HCT116 (cell line): ENCODE results near the gene PTPRA. TPM values are rescaled to one million over a fixed set of nuclear protein-coding genes. Genes with fewer than 3 reads are reported as not detected.

Experiments used
- ATAC-seq: fragments of 200-7000 bp; cut with Tn5 transposase; 2 replicates; pipeline ENCODE4 v1.9.1; 2020; ENCODE audit warnings: mild to moderate bottlenecking, moderate library complexity
- BruUV-seq: library from RNA; stranded (reverse); fragments of 400-500 nt; replicated peaks from 2 replicates; lab custom pipeline; 2021; lab: Mats Ljungman, UMichigan
- CTCF ChIA-PET: fragments of 300-600 bp; sonication (Branson Sonifier 250); formaldehyde crosslinking; loops from one replicate; lab custom pipeline; 2021; ENCODE audit warnings: antibody characterized with exemption; lab: Charles Lee
- POLR2A ChIA-PET: fragments of 300-600, 350-600 bp; sonication (Branson Sonifier 250); formaldehyde crosslinking; loops from one replicate; lab custom pipeline; 2021; ENCODE audit warnings: antibody characterized with exemption; lab: Charles Lee
- RAD21 ChIA-PET, 2 experiments: fragments of 300-600 bp; sonication (Branson Sonifier 250); formaldehyde crosslinking; loops; one replicate each; lab custom pipeline; 2023; ENCODE audit warnings: low total read pairs in 2 of 2; ENCODE audit not compliant: uncharacterized antibody in 2 of 2, unreplicated experiment in 2 of 2, low non-redundant PET in 1 of 2; lab: Charles Lee
- DNase-seq: peaks from one replicate; pipeline ENCODE4 v3.0.0-alpha.2; 2010; ENCODE audit warnings: low read depth, low spot score
- H2AFZ ChIP-seq: fragments of 200-600 bp; shearing (Covaris generic), sonication (generic); 2 replicates; pipeline ENCODE4 v1.6.1; 2017; ENCODE audit warnings: low read depth, mixed run types, mixed read lengths, antibody characterized with exemption, low read length; ENCODE audit not compliant: poor library complexity, severe bottlenecking
- H3K27ac ChIP-seq: 2 replicates; pipeline ENCODE4 v1.5.1; 2012; ENCODE audit warnings: low read depth, low read length
- H3K27me3 ChIP-seq: fragments of 200-600 bp; sonication (generic); 2 replicates; pipeline ENCODE4 v1.6.1; 2016; ENCODE audit warnings: mixed run types, low read length, mixed read lengths; ENCODE audit not compliant: insufficient read depth
- H3K36me3 ChIP-seq, 2 experiments: fragments of 200-500 bp in 1 of 2; fragments of 200-600 bp in 1 of 2; sonication (Bioruptor generic) in 1 of 2; sonication (generic) in 1 of 2; 2 replicates each; pipeline versions ENCODE4 v1.5.1 to v1.6.1; 2014 to 2016; ENCODE audit warnings: low read length in 2 of 2, inconsistent platforms in 1 of 2, mixed read lengths in 1 of 2, mixed run types in 1 of 2; ENCODE audit not compliant: insufficient read depth in 2 of 2, control insufficient read depth in 1 of 2
- H3K4me1 ChIP-seq, 2 experiments: fragments of 200-600 bp in 1 of 2; sonication (generic) in 1 of 2; 2 replicates each; pipeline versions ENCODE4 v1.5.1 to v1.6.1; 2012 to 2017; ENCODE audit warnings: low read length in 2 of 2, inconsistent platforms in 1 of 2, mild to moderate bottlenecking in 1 of 2, mixed read lengths in 1 of 2, mixed run types in 1 of 2, moderate library complexity in 1 of 2; ENCODE audit not compliant: insufficient read depth in 2 of 2, control insufficient read depth in 1 of 2
- H3K4me2 ChIP-seq: fragments of 200-600 bp; sonication (generic); 2 replicates; pipeline ENCODE4 v1.6.1; 2017; ENCODE audit warnings: mixed run types, low read length, mixed read lengths
- H3K4me3 ChIP-seq, 2 experiments: fragments of 200-600 bp in 1 of 2; sonication (generic) in 1 of 2; replicated peaks in 1 of 2; 2 replicates each; pipeline ENCODE4 v1.5.1; 2011 to 2016; ENCODE audit warnings: low read length in 2 of 2, control low read depth in 1 of 2, low read depth in 1 of 2, mild to moderate bottlenecking in 1 of 2, mixed read lengths in 1 of 2, mixed run types in 1 of 2
- H3K79me2 ChIP-seq: fragments of 200-600 bp; sonication (generic); 2 replicates; pipeline ENCODE4 v1.6.1; 2017; ENCODE audit warnings: mild to moderate bottlenecking, mixed run types, low read length, moderate library complexity, mixed read lengths; ENCODE audit not compliant: insufficient read depth
- H3K9ac ChIP-seq: fragments of 200-600 bp; sonication (generic); 2 replicates; pipeline ENCODE4 v1.6.1; 2016; ENCODE audit warnings: low read length, mixed read lengths
- H3K9me2 ChIP-seq: fragments of 200-600 bp; sonication (generic), shearing (Covaris generic); 2 replicates; pipeline ENCODE4 v1.6.1; 2017; ENCODE audit warnings: mixed run types, mild to moderate bottlenecking, moderate library complexity; ENCODE audit not compliant: insufficient read depth
- H3K9me3 ChIP-seq, 2 experiments: fragments of 200-500 bp in 1 of 2; fragments of 200-600 bp in 1 of 2; sonication (Bioruptor generic) in 1 of 2; sonication (generic) in 1 of 2; 2 replicates each; pipeline ENCODE4 v1.6.1; 2014 to 2017; ENCODE audit warnings: low read length in 2 of 2, mixed read lengths in 2 of 2, inconsistent platforms in 1 of 2, low read depth in 1 of 2, mild to moderate bottlenecking in 1 of 2, mixed run types in 1 of 2, moderate library complexity in 1 of 2; ENCODE audit not compliant: control insufficient read depth in 1 of 2, insufficient read depth in 1 of 2
- H4K20me1 ChIP-seq: fragments of 200-600 bp; sonication (generic), shearing (Covaris generic); 2 replicates; pipeline ENCODE4 v1.6.1; 2017; ENCODE audit warnings: mixed run types, mild to moderate bottlenecking, moderate library complexity; ENCODE audit not compliant: insufficient read depth
- CBX3 ChIP-seq: IDR thresholded peaks from 2 replicates; pipeline ENCODE4 v1.6.1; 2012; ENCODE audit warnings: low read depth
- CEBPB ChIP-seq: IDR thresholded peaks from 2 replicates; pipeline ENCODE4 v1.6.1; 2012; ENCODE audit warnings: low read depth
- CTCF ChIP-seq, 3 experiments: fragments of 200-600 bp in 1 of 3; sonication (generic) in 1 of 3; IDR thresholded peaks in 2 of 3; conservative IDR thresholded peaks in 1 of 3; 2 replicates each; pipeline ENCODE4 v1.5.1; 2012 to 2017; ENCODE audit warnings: low read depth in 2 of 3, low read length in 2 of 3, antibody characterized with exemption in 1 of 3, borderline replicate concordance in 1 of 3, control low read depth in 1 of 3, mild to moderate bottlenecking in 1 of 3, mixed read lengths in 1 of 3, mixed run types in 1 of 3, moderate library complexity in 1 of 3; ENCODE audit not compliant: insufficient read depth in 1 of 3
- EGR1 ChIP-seq: IDR thresholded peaks from 2 replicates; pipeline ENCODE4 v1.6.1; 2012; ENCODE audit warnings: low read depth
- EZH2phosphoT487 ChIP-seq: fragments of 200-600 bp; IDR thresholded peaks from 2 replicates; pipeline ENCODE4 v1.6.1; 2018; ENCODE audit warnings: antibody characterized with exemption, borderline replicate concordance
- POLR2A ChIP-seq: IDR thresholded peaks from 2 replicates; pipeline ENCODE4 v1.7.0; 2011; ENCODE audit warnings: borderline replicate concordance; ENCODE audit not compliant: insufficient read depth, insufficient read length; ENCODE audit errors: extremely low read depth
- RAD21 ChIP-seq: IDR thresholded peaks from 2 replicates; pipeline ENCODE4 v1.6.1; 2012; ENCODE audit warnings: low read depth, mild to moderate bottlenecking
- REST ChIP-seq: IDR thresholded peaks from 2 replicates; pipeline ENCODE4 v1.6.1; 2012; ENCODE audit warnings: low read depth
- intact Hi-C: fragments of 100-400 bp; cut with micrococcal nuclease; formaldehyde crosslinking; loops from 2 replicates; pipeline ENCODE4 v1.10.0; 2022
- total RNA-seq: library from RNA; stranded (reverse); gene quantifications from one replicate; pipeline ENCODE4 v1.2.1, GENCODE V29; 2021; ENCODE audit not compliant: unreplicated experiment

PTPRA gene
- total RNA-seq, 1 experiment from 2014 or later, result 44.6 TPM

GRCh38 chr20:2865101-2865500, 8.2 kb upstream of the PTPRA start (continued):
- TF ChIP-seq REST (no peak), POLR2A (no peak), EZH2phosphoT487 (no peak), CBX3 (no peak), RAD21 (no peak), CEBPB (no peak), EGR1 (no peak)

GRCh38 chr20:2865630-2866029, 7.7 kb upstream of the PTPRA start:
- intact Hi-C loops, result no loop called here
- BruUV-seq, result no TSS peak
- peak; percentile 43; the same call in 1 of the 2 replicates for ATAC-seq

More at GRCh38 chr20:2865630-2866029, 7.7 kb upstream of the PTPRA start:
- Histone ChIP-seq H3K4me2 (no peak overlapping the region), H3K27ac (no peak overlapping the region), H3K4me1 (peaks cover 5 to 15% of the 10 kb centered on the region in 2 experiments), H4K20me1 (no peaks in the 10 kb centered on the region), H3K36me3 (peaks cover 0 to 2% of the 10 kb centered on the region in 2 experiments; a peak in 2 of 4 replicates), H3K4me3 (no peak overlapping the region), H3K79me2 (no peaks in the 10 kb centered on the region), H2AFZ (no peak overlapping the region), H3K9ac (no peak overlapping the region), H3K9me3 (no peaks in the 10 kb centered on the region), H3K27me3 (no peaks in the 10 kb centered on the region), H3K9me2 (no peaks in the 10 kb centered on the region)
- ChIA-PET POLR2A (no interaction called here), CTCF (interaction anchor here (0.6 to 1.0 kb wide), 2 partner anchors 29 to 135 kb away, joined by 3 to 4 read pairs; no protein-coding TSS in a partner anchor), RAD21 (interaction anchor here in 1 of 2 experiments (0.6 kb wide), 1 partner anchor 135 kb away, joined by 3 read pairs; no protein-coding TSS in a partner anchor)
- no peak for DNase-seq
- TF ChIP-seq EGR1, result no peak
- peak; percentile 17 to 45 (median 32); a peak in 5 of 6 replicates for TF ChIP-seq CTCF (IDR thresholded peaks at IDR 0.05 in 2 of 3, conservative IDR thresholded peaks at IDR 0.05 in 1 of 3; ENCODE audit: borderline replicate concordance in 1 of 3, insufficient read depth in 1 of 3, low read depth in 2 of 3, low read length in 2 of 3)
- no peak for TF ChIP-seq POLR2A
- TF ChIP-seq RAD21, result peak; percentile 40; the same call in 1 of the 2 replicates
